GM21367 (cell line): ENCODE measurements around the gene RHOC.

Experiments used
- ATAC-seq: cut with Tn5 transposase; IDR thresholded peaks from one replicate; pipeline ENCODE4 v1.9.1; 2021; ENCODE audit not compliant: unreplicated experiment

The RHOC gene

DNA sequence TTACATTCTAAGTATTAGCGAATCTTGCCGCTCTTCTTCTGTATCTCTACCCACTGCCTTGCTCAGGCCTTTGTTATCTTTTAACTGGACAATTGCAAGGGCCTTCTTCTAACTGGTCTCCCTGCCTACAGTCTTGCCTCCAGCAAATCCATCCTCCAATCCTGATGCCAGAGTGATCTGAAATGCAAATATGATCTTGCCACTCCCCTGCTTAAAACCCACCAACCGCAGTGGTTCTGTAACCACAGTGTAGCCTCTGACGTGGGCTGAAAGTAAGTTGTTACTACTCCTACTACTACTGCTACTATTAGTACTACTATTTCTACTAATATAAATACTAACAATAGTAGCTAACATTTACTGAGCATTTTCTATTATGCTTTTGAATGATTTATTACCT, 20.1 kb downstream of the RHOC start:
- no peak for ATAC-seq

DNA sequence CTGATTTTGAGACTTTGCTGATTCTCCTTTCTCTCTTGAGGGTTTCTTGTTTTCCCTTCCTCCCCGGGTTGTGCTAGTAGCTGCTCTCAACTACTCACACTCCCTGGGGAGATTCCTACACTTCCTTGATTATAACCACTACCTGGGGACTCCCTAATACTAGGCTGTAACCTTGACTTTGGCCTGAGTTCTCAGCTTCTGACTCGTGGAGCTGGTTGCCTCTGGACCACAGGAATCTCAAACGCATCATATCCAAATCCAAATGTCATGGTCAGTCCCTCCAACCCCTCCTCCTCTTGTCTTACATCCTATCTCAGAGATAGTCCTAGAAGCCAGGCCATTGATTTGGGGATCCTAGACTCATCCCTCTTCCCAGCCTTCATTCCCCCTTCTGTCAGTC, 20.5 kb downstream of the RHOC start:
- ATAC-seq: no peak

DNA sequence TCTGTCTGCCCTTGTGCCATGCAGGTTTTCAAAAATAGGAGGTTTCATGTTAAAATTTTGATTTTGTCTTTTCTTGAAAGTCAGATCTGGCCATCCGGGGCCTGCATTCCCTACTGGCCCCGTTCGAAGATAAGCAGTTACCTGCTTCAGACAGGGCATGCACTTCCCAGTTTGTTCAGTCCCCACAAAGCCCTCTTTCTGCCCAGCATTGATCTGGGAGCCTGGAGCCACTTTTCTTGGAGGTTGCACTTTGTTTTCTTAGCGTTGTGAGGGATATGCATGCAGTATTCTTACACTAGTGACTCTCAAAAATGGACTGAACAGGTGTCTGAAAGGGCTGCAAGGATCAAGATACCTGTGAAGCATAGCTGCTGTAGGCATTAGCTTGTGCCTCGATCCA, 21.0 kb downstream of the RHOC start:
- no peak for ATAC-seq

DNA sequence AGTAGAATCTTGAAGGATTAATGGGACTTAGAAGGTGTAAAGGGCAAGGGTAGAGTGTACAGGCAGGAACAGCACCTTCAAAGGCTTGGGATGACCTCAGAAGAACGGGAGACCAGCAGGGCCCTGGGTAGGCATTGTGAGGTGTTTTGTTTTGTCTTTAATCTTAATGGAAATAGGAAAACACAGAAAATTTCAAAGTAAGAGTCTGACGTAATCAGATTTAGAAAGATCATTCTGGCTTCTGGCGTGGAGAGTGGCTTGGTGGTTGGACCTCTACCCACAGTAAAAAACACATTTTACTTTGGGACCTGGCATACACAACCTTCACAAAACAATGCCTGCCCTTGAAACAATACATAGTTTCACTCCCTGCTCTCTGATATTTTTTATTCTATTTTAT, 28.3 kb downstream of the RHOC start:
- ATAC-seq: no peak

DNA sequence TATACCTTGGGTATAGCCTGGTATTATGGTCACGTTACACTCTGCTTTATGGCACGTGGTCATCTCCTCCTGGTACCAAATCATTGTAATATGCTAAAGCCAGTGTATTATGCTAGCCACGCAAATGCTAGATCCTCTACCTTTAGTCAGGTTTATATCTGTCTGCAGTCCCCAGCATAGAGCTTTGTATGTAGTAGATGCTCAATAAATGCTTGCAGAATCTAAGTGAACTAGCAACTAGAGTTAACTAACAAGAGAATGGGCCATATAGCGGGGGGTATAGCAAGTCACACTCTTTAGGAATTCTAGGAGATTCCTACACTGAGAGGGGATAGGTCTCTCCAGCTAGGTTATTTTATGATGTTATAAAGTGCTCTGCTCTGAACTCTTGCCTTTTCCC, 29.4 kb downstream of the RHOC start:
- no peak for ATAC-seq

DNA sequence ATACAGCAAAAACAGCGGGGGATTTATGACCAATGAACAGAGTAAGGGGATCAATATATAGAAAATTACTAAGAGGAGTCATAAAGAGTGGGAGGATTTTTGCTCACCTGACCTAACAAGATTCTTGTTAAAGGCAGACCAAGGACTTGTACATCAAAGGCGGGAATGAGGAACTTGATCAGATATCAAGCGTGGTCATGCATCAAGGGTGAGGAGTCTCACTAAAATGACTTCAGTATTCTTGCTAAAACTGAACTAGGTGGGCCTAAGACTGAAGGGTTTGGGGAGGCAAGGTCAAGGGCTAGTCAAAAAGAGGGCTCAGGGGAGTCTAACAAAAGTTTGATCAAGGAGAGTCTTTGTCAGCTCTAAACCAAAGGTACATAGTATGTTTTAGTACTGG, 30.4 kb downstream of the RHOC start:
- no peak for ATAC-seq

DNA sequence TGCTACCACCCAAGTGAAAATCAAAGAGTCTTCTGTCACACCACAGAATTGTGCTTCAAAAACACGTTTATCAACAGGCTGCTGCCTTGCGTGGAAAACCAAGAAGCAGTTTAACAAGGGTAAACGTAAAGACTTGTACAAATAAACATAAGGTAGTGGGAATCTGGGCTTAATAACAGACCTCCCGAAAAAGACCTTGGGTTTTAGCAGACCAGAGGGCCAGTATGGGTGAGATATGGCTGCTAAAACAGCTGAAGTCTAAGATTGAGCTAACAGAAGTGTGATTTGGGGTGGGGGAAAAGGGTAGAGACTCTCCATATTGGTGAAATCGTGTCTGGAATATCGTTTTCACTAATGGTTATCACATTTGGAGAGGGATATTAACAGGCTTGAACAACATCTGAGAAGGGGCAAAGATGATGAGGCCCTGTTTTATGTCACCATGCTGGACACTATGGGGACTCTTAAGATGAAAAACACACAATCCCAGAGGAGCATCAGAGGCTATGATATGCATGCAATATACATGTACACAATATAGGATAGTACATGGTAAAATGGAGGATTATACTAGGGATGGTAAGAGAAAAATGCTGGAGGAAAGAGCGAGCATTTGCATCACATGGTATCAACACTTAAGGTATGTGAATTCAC, 31.1 kb downstream of the RHOC start:
- no peak for ATAC-seq

DNA sequence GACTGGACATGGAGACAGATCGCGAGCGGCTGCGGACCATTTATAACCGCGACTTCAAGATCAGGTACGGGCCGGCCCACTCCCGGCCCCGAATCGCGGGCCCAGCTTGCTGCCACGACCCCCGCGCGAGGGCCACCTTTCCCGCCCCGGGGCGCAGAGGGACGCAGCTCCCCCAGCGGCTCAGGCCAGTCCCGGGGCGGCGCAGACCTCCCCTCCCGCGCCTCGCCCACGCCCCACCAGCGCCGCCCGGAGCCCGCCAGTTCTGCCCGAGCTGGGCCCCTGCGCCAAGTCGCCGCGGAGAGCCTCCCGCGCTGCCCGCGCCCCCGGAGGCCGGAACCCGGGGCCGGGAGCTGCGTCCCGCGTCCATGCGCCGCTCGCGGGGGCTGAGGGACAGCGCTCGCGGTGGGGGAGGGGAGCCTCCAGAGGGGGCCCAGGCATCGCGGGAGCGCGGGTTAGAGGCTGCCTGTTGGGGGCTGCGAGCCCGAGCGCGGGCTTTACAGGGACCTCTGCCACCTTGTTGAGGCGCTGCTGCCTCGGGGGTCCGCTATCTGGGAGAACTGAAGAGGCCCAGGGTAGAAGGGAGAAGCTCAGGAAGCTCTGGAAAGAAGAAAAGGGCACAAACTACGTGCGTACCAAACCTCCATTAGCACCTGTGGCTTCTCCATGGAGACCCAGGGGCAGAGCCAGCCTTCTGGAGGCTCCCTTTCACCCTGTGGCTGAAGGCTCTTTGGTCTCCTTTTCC, 31.8 kb downstream of the RHOC start:
- ATAC-seq: no peak

DNA sequence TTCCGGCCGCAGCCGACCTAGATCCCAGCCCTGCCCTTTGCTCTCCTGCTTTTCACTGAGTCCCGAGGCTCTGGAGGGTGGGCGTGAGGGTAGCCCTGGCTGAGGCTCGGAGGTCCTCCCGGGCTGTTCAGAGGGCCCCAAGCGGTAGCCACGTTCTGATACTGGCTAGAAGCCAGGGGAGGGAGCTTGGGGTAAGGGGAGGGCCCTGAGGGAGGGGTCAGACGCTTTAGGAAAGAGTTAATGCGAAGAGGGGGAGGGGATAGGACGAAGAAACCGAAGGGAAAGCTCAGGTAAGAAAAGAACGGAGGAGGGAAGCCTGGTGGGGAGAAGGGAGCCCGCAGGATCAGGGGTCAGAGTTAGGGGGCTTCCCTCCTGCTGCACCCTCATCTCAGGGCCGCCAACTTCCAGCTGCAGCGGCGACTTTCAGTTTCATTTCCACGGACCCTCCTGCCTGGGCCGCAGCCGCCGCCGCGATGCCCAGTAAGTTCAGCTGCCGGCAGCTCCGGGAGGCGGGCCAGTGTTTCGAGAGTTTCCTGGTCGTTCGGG, 32.4 kb downstream of the RHOC start, which contains the start of gene MOV10:
Gene MOV10, plus strand, starts transcription at position 220 of the 546 bp plus-strand sequence. Its CDS starts 254 bp downstream, at position 474.
- ATAC-seq: no peak

DNA sequence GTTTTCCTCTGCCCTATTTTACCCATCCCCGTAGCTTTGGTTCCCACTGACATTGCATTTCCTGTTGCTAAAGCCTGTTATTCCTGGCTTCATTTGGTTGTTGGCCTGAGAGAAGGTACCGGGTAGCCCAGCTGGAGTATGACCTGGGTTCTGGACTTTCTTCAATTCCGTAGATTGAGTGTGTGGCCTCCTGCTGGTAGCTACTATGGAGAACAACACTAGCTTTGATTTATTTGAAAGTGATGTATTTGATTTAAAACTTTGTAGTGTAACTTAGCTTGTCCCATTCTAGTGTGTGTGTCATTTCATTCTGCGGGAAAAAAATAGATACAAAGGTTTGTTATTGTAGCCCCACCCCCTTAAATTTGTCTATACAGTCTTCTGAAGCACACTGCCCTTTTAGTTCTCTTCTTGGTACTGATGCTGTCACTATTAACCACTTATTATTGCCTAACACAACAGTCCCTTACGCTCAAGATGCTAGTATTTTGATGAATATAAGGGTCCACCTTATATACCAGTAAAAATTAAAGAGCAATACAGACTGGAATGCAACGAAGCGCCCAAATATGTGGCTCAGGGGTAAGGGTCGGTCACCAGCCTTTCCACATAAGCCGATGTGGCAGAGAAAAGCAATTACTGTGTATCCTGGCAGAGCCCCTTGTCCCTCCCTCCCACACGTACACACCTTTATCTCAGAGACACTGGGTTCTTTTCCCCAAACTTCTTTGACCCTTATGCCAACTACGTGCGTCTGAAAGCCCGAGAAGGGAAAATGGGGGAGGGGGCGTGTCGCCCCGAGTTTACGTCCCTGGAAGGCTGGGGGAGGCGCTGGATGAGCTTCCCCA, 33.1 kb downstream of the RHOC start:
- ATAC-seq: no peak

DNA sequence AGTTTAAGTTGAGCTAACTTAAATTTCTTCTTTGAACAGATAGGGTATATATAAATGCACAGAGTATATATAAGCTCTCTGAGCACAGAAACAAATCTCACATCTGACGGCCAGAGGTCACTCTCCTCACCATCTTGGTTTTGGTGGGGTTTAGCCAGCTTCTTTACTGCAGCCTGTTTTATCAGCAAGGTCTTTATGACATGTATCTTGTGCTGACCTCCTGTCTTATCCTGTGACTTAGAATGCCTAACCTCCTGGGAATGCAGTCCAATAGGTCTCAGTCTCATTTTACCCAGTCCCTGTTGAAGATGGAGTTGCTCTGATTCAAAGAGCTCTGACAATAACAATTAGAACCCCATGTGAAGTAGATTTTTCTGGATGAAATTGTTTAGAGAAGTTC, 34.1 kb downstream of the RHOC start:
- ATAC-seq: no peak

DNA sequence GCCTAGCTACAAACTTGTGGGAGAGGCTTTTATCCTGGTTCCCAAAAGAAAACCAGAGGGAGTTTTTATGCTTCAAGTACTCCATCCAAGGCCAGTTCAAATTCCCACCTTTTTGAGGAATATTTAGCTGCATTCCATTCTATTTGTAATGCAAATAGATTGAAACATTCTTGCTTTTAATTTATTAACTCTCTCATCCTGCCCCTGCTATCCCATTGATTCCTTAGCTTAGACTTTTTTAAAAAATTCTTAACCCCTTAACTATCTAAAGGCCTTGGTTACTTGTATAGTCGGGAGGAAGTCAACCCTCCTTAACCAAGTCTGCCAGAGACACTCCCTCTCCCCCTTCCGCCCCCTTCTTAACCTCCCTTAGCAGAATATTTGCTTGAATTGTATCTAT, 34.9 kb downstream of the RHOC start:
- no peak for ATAC-seq

DNA sequence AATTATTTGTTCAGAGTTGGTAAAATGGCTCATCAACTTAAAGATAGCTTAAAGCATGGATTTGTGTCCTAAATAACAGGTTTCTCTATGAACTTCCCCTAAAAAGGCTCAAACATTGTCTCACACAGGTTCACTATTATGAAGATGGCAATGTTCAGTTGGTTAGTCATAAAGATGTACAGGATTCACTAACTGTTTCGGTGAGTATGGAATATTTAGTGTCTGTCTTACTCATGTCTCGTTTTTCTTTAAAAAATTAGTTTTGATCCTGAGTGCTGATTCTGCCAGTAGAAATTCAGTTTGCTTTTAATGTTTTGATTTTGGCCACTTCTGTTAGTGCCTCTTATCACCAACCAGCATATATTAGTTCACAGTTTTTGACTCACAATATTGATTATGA, 40.0 kb downstream of the RHOC start:
- ATAC-seq: no peak

DNA sequence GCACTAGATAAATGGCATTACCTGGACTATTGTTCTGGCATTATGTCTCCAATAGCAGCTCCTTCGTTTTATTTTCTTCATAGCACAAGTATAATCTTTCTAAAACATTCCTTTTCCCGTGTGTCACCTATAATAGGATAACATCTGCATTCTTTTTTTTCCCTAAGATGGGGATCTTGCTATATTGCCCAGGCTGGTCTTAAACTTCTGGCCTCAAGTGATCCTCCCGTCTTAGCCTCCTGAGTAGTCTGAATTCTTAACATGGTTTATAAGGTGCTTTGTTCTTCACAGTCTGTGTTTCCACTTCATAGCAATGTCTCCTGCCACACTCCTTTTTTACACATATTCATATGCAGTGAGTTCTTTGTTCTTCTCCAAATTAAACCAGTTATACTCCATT, 41.1 kb downstream of the RHOC start:
- ATAC-seq: no peak

DNA sequence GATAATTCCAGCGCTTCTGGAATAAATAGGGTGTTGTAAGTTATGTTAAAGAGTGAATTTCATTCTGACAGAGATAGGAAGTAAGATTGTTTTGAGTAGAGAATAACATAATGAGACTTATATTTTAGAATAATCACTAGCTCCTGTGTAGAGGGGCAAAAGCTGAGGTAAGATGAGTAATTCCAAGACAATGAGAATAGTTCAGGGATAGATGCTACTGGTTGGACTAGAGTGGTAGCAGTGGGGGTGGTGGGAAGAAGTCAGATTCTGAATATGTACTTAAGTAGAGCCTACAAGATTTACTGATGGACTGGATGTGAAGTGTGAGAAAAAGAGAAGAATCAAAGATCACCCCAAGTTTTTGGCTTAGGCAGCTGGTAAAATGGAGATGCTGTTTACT, 55.7 kb downstream of the RHOC start:
- no peak for ATAC-seq
